HS-27A (cell line): ENCODE results near the gene STAP1.

Source experiments
- DNase-seq: peaks from one replicate; pipeline ENCODE4 v3.0.0-alpha.2; 2012; ENCODE audit warnings: low read depth, missing footprints

STAP1 gene

DNA sequence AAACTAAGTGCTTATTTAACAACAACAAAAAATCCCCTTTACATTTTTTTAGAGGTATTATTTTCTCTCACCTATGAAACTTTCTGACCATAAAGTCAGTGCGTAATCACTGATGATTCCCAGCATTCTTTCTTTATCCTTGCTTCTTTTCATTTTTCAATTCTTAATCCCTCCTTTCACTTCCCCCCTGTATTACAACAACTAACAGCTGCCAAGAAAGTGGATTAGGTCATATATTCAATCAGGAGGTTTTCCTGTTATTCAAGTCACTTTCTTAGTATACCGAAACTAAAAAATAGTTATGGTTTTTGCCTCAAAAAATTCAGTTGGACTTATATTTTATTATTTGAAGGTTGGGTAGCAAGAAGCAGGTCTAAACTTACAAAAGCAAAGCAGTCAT is 2.1 kb upstream of the STAP1 start:
- DNase-seq: no peak

- no peak for DNase-seq
Observed at GRCh38 chr4:67565284-67565683, 6.8 kb downstream of the STAP1 start.

DNA sequence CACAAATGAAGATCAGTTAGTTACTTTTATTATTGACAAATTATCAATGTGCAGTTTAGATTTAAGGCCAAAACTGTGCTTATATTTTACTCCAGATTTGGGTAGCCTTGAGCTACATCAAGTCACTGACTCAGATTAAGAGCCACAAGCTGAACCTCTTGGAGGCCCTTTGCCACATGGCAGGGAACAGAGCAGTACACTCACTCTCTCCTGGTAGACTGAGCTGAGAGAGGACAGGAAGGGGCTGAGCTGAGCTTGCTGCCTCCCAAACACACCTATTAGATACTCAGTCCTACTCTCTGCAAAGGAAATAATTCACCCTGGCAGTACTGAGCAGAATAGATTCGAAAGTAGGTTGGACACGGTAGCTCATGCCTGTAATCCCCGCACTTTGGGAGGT is 7.8 kb downstream of the STAP1 start:
- DNase-seq: no peak

DNA sequence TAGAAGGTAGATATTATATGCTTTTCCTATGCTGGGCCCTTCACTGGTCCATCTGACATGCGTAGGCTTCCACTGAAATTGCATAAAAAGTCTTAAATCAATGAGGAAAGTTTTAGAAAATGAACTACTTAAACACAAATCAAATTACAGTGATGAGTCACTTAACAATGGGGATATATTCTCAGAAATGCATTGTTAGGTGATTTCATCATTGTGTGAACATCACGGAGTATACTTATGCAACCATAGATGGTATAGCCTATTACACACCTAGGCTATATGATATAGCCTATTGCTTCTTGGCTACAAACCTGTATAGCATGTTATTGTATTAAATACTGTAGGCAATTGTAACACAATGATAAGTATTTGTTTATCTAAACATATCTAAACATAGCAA is 10.3 kb downstream of the STAP1 start:
- DNase-seq: no peak

DNA sequence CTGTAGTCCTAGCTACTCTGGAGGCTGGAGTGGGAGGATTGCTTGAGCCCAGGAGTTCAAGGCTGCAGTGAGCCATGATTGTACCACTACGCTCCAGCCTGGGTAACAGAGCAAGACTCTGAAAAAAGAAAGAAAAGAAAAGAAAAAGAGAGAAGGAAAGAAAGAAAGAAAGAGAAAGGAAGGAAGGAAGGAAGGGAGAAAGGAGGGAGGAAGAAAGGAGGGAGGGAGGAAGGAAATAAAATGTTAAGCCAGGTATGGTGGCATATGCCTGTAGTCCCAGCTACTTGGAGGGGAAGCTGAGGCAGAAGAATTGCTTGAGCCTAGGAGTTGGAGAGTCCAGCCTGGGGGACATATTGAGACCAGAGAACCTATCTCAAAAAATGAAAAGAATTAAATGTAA is 12.0 kb downstream of the STAP1 start:
- DNase-seq: no peak

DNA sequence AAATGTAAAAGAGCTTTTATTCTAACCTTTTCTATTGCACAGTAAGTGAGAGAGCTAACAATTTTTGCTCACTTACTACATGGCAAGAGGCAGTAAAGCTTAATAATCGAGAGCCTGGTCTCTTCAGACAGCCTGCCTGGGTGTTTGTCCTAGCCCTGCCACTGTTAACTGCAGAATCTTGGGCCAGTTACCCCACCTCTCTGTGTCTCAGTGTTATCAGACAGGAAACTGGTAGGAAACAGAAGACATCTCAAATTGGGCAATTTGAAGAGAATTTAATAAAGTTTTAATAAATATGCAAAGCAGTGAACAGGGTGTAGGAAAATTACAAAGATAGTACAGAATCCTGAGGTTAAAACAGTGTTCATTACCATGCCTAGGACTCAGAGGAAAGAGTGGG is 13.4 kb downstream of the STAP1 start:
- DNase-seq: no peak

DNA sequence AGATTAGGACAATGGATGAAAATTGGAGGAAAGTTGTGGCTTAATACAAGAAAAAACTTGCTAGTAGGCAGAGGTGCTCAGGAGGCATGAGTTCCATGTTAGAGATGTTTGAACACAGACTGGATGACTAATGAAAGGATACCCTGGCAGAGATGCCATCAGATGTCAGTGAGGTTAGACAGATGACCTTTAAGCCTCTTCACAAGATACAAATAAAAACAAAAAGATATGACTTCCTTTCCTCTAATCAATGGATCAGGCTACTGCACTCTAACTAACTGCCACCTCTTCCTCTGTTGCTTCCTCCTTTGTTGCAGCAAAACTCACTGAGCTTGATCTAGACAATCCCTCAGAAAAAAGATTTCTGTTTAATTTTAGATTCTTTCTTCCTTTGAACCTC is 14.7 kb downstream of the STAP1 start:
- DNase-seq: no peak

- no peak for DNase-seq
Observed at GRCh38 chr4:67575232-67576058, 16.9 kb downstream of the STAP1 start.

- DNase-seq: no peak
Observed at GRCh38 chr4:67576059-67576466, 17.5 kb downstream of the STAP1 start.

DNA sequence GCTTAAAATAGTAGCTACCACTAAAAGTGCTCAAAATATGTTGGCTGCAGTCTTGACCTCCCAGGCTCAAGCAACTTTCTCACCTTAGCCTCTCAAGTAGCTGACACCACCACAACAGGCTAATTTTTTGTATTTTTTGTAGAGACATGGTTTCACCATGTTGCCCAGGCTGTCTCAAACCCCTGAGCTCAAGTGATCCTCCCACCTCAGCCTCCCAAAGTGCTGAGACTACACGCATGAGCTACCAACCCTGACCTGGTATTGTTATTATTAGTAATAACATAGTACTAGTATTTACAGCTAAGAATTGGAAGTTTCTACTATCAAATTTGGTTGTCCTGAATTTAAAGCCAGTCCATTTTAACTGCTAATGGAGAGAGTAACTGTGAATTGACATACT is 18.0 kb downstream of the STAP1 start:
- no peak for DNase-seq

DNA sequence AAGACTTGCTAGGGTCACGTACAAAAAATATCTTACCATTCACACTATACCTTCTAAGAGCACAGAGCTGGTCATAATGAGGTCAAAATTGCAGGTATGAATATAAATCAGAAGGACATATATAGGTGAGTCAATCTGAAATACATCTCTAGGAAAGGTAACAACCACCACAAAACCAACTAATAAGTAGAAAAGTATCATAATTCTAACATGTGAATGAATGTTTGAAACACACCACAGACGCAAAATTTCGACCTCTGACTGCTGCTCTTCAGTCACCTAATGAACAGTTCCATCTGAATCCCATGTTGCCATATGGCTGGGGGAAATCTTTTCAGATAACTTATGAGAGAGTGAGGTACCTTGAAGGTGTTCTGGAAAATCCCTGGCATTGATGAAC is 22.1 kb downstream of the STAP1 start:
- DNase-seq: no peak

GRCh38 chr4:67581208-67581857 is 22.8 kb downstream of the STAP1 start:
- no peak for DNase-seq

DNA sequence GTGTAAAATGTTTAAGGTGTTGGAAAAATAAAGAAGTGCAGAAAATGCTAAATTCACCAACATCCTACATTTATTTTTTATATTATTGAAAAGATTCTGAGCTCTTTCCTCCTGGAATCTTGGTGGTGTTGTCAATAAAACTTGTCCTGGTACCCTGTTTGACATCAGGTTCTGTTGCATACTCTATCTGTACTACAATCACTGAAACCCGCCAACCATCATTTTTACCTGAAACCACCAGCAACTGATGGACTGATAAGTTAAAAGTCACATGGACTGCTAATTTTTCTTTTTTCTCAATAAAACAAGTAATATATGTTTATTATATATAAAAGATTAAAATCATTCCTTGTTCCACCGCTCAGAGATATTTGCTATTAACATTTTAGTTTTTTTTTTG is 23.4 kb downstream of the STAP1 start:
- no peak for DNase-seq

DNA sequence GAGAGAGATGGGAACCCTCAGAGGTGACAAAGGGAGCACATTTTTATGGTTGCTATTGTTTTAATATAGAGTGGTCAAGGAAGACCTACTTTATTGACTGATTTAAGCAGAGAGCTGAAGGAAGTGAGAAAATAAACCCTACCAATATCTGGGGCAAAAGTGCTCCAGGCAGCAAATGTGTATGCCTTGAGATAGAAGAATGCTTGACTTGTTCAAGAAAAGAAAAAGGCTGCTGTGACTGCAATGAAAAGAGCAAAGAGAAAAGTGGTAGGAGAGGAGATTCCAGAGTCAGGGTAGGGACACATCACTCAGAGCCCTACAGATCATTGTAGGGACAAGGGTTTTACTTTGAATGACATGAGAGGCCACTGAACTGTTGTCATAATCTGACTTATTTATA is 26.0 kb downstream of the STAP1 start:
- no peak for DNase-seq

- DNase-seq: no peak
Observed at GRCh38 chr4:67587156-67587555, 28.6 kb downstream of the STAP1 start.

GRCh38 chr4:67593741-67594175 is 35.2 kb downstream of the STAP1 start:
- DNase-seq: no peak

DNA sequence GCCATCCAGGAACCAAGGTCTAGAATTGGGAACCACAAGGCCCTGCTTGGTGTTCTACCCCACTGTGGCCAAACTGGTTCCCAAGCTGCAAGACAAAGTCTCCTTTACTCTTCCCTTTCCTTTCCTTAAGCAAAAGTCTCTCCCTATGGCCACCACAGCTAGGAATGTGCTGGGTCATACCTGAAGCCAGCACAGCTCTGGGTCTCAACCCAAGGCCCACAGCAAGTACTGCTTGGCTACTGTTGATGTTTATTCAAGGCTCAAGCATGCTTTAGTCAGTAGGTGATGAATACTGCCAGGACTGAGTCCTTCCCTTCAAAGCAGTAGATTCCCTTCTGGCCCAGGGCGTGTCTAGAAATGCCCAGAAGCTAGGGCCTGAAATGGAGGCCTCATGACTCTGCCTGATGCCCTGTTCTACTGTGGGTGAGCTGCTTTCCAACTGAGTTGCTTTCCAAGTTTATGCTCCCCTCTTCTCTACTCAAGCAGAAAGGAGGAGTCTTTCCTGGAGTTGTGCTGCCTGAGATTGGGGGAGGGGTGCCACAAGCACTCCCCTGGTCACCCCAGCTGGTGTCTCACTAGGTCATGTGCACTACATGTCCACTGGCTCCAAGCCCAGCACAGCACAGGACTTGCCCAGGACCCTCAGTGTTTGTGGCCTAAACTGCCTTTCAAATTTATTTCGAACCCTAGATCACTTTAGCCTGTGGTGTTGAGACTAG is 44.9 kb downstream of the STAP1 start:
- DNase-seq: no peak

DNA sequence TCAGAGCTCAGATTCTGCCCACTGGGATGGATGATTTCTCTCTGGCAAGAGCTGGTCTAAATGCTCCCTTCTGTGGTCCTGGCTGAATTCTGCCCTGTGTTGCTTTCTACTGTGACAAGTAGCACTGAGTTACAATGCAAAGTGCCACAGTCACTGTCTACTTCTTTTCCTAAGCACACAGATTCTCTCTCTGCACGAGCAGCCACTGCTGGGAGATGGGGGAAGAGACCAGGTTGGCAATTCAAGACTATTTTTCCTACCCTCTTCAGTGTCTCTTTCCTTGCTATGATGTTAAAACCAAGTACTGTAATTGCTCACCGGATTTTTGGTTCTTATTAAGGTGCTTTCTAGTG is 45.5 kb downstream of the STAP1 start:
- no peak for DNase-seq

- DNase-seq: no peak
Observed at GRCh38 chr4:67604749-67605148, 46.2 kb downstream of the STAP1 start.

DNA sequence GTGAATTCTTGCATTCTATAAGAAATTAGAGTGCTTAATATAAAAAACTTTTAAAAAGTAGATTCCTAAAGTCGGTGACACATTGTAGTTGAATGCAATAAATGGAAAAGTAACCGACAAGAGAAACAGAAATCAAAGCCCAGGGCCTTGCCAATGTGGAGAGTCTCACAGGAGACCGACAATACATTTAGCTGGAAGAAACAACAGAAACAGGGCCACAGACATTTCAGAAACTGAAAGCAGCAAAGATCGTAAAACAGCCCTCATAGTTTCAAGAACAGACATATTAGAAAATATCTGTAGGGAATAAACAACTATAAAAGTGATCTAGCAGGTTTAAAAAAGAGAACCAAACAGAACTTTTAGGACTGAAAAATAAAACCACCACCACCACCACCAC is 49.5 kb downstream of the STAP1 start:
- DNase-seq: no peak

- DNase-seq: no peak
Observed at GRCh38 chr4:67614186-67614585, 55.7 kb downstream of the STAP1 start.

DNA sequence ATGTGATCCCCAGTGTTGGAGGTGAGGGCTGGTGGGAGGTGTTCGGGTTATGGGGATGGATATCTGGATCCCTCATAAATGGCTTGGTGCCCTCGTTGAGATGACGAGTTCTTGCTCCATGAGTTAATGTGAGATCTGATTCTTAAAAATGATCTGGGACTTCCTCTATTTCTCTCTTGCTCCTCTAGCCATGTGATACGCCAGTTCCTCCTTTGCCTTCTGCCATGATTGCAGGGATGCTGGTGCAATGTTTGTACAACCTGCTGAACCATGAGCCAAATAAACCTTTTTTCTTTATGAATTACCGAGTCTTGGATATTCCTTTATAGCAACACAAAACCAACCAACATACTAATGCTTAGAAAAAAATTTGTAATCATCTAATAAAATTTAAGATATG is 56.6 kb downstream of the STAP1 start:
- no peak for DNase-seq

DNA sequence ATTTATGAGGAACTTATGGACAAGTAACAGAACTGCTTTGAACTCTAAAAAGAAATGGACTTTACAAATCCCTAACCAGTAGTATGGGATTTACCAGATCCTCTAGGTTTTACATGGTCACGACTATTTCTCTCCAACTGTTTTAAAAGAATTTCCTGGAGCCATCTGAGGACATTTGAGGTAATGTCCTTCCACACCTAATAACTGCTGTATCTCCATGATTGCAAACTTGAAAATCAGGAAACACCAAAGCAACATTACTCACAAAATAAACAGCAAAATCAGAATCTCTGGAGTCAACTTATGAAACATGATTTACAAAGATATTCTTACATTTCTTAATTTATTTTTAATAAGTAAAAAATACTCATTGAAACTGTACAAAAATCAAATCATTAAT is 58.0 kb downstream of the STAP1 start:
- DNase-seq: no peak
